Measurements from ENCODE around the gene SLC4A9.

SLC4A9 gene, protein sequence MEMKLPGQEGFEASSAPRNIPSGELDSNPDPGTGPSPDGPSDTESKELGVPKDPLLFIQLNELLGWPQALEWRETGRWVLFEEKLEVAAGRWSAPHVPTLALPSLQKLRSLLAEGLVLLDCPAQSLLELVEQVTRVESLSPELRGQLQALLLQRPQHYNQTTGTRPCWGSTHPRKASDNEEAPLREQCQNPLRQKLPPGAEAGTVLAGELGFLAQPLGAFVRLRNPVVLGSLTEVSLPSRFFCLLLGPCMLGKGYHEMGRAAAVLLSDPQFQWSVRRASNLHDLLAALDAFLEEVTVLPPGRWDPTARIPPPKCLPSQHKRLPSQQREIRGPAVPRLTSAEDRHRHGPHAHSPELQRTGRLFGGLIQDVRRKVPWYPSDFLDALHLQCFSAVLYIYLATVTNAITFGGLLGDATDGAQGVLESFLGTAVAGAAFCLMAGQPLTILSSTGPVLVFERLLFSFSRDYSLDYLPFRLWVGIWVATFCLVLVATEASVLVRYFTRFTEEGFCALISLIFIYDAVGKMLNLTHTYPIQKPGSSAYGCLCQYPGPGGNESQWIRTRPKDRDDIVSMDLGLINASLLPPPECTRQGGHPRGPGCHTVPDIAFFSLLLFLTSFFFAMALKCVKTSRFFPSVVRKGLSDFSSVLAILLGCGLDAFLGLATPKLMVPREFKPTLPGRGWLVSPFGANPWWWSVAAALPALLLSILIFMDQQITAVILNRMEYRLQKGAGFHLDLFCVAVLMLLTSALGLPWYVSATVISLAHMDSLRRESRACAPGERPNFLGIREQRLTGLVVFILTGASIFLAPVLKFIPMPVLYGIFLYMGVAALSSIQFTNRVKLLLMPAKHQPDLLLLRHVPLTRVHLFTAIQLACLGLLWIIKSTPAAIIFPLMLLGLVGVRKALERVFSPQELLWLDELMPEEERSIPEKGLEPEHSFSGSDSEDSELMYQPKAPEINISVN

DNA sequence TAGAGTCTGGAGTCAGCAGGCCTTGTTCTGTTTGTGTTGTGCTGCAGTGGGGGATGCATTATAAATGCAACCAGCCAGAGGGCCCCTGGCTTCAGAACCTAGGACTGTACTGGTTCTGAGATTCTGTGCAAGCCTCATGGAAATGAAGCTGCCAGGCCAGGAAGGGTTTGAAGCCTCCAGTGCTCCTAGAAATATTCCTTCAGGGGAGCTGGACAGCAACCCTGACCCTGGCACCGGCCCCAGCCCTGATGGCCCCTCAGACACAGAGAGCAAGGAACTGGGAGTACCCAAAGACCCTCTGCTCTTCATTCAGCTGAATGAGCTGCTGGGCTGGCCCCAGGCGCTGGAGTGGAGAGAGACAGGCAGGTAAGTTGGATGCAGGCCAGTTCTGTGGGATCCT is at the start of gene SLC4A9:
Gene SLC4A9, plus strand, starts transcription at position 94 of the 400 bp plus-strand sequence. Its CDS starts 43 bp downstream, at position 137.
- no peak for DNase-seq

DNA sequence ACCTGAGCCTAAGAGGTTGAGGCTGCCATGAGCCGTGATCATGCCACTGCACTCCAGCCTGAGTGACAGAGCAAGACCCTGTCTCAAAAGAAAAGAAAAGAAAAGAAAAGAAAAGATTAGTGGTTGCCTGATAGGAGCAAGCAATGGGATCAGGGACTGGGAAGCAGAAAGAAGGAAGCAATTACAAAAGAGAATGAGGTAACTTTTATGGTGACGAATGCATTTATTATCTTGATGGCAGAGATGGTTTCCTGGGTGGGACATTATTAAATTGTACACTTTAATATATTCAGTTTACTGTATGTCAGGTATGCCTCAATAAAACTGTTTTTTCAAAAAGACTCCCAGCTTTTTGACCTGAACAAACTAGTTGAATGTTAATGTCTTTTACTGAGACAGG is 49.6 kb upstream of the SLC4A9 start:
- no peak for DNase-seq

DNA sequence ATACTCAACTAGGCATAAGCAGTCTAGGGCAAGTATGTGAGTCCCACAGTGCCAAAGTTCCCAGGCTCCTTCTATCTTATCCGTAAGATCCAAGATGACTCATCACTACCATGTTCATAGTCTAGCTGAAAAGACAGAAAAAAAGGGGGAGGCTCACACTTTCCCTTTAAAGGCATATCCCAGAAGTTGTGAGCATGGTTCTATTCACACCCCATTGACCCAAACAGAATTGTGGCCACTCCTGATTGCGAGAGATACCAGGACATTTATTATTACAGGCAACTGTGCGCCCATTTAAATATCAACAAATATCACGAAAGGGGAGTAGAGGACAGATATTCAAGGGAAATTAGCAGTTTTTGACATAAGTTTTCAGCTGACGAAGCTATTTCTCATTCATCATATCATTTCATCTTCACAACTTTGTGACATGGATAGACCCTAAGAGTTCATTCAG is 49.0 kb upstream of the SLC4A9 start:
- DNase-seq, result no peak

DNA sequence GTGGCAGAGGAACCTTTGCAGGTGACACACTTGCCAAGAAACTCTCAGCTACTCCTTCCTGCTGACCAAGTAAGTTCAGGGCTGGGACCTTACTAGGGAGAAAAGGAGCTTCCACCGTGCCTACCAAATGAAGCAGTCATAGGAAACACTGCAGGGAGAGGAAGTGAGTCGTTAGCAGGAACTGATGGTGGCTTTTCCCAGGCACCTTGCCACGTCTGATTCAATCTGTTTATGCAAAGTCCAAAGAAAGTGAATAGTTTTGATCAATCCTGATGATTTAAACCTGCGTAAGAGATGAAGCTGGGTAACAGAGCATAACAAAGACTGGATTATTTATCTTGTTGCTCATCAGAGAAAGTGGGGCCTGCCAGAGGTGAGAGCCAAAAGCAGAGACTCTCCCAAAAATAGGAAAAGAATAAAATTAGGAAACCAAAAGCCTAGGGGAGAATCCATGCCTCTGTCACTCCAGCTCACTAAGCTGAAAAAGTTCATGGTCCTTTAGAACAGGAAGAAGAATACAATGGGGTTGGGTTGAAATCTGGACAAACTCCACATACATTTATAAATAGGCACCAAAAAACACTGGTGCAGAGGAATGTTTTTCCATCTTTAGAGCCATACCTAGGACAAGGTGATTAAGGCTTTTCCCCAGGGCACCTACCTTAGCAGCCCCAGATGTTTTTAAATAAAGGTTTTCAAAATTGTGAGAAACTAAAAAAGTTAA is 47.8 kb upstream of the SLC4A9 start:
- no peak for DNase-seq

DNA sequence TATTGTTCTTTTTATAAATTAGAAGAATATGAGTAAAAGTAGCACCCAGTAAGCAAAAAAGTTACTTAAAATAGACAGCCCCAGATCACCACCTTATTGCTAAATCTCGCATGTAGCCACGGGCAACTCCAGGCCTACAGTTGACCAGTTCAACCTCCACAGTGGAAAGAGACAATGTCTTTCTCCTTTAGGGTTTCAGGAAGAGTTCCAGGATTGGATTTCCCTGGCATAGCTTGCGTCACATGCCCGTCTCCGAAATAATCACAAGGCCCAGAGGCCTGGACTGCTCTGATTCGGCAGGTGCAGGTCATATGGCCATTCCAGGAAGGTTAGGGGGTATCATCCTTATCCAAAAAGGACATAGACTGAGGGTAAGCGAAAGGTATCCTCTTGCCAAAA is 47.2 kb upstream of the SLC4A9 start:
- no peak for DNase-seq

DNA sequence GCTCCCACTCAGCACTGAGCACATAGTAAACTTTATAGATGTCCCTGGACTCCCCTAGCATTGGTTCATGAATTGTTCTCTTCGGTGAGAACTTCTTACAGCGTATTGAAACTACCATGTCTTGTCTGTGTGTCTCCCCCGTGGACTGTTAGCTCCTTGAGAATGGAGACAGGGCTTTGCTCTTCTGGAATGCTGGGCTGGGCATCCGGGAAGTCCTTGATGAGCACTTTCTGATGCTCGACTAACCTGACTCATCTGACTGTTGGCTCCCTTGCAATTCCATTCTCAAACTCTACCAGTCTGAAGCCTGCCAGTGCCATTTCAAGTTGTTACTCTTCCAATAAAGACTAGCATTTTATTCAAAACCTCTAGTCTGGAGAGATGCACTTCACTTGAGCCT is 42.1 kb upstream of the SLC4A9 start:
- no peak for DNase-seq

DNA sequence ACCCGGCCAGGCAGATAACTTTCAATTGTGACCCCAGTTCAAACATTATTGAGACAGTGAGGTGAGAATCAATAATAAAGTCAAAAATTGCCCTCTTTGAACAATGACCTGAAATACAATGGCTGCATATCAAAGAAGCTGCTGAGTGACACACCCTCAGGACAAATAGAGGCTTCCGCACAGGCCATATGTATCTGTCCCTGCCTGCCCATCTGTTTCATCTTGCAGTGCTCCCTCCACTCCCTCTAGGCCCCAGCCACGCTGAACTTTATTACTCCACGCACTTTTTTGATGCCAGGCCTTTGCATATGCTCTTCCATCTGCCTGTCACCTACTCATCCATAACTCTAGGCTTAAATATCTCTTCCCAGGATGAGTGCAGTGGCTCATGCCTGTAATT is 41.2 kb upstream of the SLC4A9 start:
- no peak for DNase-seq

DNA sequence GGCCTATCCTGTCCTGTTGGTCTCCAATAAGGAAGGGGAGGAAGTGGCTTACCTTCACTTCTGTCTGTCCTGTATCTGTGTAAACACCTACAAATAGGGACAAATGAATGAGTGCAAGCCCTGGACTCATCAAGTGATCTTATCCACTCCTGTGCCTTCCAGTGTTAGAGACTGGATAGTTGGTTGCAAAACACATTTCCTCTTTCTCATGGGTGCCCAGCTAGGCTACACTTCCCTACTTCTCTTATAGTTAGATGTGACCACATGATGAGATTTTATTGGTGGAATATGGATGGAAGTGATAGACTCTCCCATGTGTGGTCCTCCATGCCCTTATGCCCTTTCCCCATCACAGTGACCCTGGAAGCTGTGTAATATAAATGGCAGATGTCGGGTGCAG is 40.2 kb upstream of the SLC4A9 start:
- DNase-seq, result no peak

DNA sequence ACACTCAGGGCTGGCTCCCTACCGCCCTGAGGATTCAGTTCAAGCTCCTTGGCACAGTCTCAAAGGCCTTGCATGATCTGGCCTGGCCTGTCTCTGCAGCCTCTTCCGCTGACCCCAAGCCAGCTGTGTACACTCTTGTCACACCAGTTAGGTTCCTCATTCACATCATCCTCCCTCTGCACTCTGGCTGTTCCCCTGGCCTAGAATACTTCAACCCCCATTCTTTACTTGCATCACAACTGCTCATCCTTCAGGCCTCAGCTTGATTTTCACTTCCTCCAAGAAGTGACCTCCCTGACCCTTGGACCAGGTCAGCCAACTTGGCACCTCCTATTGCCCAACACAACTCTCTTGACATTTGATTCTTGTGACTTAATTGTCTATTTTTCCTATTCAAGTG is 38.2 kb upstream of the SLC4A9 start:
- no peak for DNase-seq

DNA sequence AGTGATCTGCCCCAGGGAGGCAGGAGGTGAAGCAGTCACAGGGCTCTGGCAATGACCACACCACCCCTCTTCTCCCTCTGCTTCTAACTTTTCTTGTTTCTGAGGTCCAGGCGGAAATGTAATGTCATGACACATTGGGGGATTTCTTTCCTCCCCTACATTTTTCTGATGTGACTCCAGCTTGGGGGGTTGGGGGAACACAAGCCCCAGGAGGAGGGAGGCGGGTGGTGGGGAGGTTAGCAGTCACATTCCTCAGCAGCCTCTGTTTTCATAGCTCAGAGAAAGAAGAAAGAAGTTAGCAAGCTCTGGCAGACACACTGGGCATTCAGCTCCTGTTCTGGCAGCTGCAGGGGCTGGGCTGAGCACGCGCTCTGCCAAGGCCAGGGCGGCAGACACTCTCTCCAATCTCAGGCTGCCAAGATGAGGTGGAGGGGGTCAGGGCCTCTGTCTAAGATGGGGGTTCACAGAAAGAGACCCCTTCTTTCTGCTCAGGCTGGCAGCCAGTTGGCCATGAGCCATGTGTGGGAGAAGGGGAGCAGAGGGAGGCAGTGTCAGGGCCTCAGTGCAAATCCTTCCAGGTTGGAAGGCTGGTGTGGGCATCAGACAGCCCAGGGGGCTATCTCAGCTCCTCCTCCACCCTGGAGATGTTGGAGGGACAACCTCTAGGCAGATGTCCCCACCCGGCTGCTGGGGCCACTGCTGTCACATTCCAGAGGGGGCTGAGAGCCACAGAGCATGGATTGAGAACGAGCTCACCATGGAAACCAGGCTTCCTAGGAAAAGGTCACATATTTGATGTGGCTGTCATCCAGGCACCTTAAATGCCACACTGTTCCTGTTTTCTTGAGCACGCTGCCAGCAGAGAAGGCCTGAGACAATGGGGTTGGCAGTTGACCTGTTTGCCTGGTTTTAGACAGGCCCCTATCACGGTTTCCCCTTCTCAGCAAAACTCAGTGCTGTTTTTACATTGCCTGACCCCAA is 37.0 kb upstream of the SLC4A9 start:
- DNase-seq, result no peak

DNA sequence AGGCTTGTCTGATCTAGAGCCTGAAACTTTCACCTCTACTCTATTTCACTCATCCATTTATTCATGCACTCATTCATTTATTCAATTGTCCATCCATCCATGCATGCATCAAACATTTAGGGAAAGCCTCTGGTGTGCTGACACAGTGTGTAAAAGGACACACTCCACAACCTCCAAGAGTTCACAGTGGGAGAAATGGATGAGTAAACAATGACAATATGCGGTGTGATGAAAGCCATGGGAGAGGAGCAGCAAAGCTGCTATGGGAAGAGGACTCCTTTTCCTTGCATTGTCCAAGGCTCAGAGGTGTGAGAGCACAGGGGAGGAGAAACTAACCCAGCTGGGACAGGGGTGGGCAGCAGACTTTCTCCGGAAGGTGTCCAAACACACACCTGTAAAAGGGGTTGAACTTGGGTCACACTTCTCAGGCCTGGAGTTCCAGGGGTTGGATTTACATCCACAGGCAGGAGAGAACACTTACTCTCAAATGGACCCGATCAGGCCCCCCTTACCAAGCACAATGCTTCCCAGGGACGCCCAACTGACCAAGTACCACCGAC is 35.9 kb upstream of the SLC4A9 start:
- DNase-seq, result no peak

DNA sequence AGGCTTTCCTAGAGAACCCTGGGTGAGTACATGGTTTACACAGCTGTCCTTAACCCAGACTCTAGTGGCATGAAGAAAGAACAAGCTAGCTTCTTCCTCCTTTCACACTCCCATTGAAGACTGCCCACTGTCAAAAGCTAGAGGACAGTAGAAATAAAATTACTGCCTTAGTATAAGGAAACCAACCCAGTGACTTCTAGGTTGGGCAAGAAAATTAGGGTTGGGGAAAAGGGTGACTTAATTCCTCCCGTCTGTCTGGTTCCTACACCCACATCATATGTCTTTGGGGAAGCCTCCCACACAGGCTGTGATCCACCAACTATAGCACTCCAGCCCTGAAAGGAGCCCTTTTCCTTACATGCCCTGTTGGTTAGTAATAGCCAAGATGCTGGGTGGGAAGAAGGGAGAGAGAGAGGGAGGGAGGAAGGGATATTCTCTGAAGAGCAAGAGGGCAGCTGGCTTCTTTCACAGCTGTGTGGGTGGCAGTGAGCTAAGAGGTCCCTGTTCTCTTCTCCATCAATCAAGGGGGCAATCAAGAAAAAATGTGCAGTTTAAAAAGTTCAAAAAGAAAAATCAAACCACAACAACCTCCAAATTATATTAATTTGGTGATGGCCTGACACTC is 35.3 kb upstream of the SLC4A9 start:
- DNase-seq, result no peak

DNA sequence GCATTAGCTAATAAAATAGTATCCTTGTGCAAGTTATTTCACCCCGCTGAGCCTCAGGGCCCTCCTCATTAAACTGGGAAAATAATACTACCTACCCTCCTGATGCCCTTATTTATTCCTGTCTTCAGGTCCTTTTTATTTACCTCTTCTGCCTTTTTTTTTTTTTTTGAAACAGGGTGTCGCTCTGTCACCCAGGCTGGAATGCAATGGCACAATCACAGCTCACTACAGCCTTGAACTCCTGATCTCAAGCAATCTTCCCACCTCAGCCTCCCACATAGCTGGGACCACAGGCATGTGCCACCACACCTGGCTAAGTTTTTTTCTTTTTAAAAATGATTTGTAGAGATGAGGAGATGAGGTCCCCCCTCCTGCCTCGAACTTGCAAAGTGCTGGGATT is 34.5 kb upstream of the SLC4A9 start:
- no peak for DNase-seq

DNA sequence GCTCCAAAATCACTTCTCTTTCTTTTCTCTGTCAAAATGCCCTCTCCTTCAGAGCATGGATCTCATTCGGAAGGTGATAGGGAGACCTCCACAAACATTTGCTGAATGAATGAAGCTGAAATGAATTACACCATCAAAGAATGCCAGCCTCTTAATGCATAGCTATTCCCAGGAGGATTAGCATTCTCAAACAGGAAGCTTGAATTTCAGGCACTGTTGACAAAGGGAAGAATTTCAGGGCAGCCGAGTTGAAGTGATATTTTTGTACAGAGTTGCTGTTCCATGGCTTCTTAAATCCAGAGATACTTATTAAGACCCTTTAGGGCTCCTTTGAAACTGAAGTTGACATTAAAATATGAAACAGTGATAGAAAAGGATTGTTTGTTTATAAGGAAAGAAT is 32.4 kb upstream of the SLC4A9 start:
- DNase-seq, result no peak

DNA sequence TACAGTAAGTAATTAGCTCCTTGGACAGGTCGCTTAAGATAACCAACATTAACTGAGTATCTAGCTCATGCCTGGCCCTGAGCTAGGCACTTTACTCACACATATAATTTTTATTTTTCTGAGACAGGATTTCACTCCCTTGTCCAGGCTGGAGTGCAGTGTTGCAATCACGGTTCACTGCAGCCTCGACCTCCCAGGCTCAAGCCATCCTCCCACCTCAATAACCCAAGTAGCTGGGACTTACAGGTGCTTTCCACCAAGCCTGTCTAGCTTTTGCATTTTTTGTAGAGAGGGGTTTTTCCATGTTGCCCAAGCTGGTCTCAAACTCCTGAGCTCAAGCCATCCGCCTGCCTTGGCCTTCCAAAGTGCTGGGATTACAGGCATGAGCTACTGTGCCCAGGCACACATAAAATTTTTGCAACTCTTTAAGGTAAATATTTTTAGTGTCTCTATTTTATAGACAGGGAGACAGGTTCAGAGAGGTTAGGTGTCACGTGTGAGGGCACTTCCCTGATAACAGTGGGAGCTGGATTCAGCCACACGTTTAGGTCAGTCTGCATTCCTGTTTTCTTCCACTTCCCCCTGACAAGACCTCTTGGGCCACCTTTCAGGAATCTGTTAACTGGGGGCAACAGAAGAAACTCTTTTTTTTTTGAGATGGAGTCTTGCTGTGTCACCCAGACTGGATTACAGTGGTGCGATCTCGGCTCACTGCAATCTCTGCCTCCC is 31.8 kb upstream of the SLC4A9 start:
- no peak for DNase-seq

DNA sequence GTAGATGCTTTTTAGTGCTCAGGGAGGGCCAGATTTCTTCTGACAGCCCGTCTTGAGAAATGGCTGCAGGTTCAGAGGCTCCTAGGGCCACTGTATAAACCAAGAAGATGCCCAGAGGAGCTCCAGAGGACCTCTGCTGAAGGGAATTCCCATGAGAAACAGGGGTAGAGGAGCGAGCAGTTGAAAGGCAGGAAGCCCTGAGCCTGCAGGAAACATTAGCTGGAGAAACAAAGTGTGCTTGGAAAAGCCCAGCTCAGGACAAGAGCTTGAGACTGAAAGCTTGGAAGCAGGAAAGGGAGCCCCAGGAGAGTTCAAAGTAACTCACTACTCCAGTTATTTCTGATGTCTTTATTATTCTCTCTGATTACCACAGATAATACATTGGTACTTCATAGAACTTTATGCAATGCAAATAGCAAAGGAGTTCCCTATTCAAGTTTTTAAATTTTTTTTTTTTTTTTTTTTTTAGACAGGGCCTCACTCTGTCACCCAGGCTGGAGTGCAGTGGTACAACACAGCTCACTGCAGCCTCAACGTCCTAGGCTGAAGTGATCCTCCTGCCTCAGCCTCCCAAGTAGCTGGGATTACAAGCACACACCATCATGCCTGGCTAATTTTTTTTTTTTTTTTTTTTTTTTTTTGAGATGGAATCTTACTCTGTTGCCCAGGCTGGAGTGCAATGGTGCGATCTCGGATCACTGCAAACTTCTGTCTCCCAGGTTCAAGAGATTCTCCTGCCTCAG is 30.1 kb upstream of the SLC4A9 start:
- no peak for DNase-seq

DNA sequence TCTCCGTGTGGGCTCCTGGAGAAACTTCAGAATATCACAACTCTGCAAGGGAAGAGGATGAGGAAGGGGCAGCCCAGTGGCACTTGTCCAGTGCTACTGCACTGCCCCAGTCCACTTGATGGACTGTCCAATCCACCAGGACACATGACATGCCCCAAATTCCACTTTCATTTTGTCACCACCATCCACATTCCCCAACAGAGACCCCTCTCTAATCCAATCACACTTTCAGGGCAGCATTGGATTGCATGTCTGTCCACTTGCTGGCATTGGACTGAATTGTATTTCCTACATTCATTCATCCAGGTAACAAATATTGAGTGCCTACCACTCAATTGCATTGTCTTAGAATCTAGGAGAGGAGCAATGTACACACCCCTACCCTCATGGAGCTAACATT is 28.4 kb upstream of the SLC4A9 start:
- no peak for DNase-seq

DNA sequence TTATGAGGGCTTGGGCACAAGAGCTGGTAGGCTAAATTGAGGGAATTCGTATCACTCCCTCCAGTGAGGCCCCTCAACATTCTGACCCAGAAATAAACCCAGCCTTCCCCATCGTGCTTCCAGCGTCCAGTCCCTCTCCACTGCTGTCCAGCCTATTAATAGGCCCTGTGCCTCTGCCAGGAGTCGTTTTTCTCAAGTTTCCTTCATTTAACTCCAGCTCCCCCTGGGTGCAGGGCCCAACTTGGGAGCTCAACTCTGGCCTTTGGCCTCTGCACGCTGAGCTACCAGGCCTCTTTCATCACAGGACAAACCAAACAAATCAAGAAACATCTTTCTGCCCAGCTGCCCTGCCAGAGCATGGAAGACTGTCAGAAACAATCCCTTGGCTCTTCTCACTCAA is 23.6 kb upstream of the SLC4A9 start:
- no peak for DNase-seq

DNA sequence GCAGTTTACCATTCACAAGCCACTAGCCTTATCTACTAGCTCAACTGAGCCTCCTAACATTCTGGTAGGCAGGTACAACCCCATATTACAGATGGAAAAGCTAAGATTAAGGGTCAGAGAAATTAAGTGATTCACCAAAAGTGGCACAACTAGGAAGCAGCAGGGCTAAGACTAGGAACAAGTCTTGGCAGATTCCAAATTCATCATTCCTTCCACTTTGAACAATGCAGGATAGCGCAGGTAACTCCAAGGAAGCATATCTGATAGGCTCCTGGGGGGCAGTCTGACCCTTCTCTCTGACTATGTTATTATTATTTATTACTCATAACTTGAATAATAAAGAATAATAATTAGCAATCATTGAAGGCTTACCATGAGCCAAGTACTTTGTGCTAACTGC is 22.1 kb upstream of the SLC4A9 start:
- no peak for DNase-seq

DNA sequence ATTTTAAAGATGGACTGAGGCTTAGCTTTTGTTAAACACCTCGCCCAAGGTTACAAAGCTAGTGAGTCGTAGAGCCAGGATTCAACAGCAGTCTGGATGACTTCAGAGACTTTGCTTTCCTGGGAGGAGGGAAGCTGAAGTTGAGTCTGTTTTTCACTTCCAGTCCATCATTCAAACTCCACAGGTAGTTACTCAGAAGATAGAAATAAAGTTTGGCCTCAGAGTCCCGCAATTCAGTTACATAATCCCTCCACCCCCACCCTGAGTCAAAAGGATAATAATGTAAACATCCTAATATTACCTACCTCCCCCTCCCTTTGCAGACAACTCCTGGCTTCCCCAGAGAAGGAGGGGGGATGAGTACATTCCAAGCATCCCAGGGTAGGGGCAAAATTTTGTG is 21.7 kb upstream of the SLC4A9 start:
- DNase-seq, result no peak
